ENCODE measurements around the gene FBP2.

FBP2 gene

DNA sequence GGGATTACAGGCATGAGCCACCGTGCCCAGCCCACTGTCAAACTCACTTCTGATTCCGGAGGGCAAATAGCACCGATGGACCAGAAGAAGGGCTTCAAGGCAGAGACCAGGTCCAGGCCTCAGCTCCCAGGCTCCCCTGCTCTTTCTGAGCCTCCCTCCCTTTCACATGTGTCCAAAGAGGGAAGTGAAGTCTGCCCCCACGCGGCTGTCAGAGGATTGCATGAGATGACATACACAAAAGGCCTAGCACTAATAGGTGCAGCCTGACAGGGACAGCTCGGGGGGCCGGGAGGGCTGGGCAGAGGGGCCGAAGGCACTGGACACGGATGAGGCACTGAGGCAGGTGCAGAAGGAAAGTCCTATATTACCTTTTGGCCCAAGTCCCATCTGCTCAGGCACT is 29.6 kb upstream of the FBP2 start:
- H3K4me3 ChIP-seq (ENCODE audit: low read depth, low read length) = no peak overlapping the region
- DNase-seq (ENCODE audit: low read depth) = peak; percentile 46
- TF ChIP-seq, protein P1, sequence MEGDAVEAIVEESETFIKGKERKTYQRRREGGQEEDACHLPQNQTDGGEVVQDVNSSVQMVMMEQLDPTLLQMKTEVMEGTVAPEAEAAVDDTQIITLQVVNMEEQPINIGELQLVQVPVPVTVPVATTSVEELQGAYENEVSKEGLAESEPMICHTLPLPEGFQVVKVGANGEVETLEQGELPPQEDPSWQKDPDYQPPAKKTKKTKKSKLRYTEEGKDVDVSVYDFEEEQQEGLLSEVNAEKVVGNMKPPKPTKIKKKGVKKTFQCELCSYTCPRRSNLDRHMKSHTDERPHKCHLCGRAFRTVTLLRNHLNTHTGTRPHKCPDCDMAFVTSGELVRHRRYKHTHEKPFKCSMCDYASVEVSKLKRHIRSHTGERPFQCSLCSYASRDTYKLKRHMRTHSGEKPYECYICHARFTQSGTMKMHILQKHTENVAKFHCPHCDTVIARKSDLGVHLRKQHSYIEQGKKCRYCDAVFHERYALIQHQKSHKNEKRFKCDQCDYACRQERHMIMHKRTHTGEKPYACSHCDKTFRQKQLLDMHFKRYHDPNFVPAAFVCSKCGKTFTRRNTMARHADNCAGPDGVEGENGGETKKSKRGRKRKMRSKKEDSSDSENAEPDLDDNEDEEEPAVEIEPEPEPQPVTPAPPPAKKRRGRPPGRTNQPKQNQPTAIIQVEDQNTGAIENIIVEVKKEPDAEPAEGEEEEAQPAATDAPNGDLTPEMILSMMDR (conservative IDR thresholded peaks at IDR 0.05; ENCODE audit: low read depth, low read length) = peak; percentile 61

DNA sequence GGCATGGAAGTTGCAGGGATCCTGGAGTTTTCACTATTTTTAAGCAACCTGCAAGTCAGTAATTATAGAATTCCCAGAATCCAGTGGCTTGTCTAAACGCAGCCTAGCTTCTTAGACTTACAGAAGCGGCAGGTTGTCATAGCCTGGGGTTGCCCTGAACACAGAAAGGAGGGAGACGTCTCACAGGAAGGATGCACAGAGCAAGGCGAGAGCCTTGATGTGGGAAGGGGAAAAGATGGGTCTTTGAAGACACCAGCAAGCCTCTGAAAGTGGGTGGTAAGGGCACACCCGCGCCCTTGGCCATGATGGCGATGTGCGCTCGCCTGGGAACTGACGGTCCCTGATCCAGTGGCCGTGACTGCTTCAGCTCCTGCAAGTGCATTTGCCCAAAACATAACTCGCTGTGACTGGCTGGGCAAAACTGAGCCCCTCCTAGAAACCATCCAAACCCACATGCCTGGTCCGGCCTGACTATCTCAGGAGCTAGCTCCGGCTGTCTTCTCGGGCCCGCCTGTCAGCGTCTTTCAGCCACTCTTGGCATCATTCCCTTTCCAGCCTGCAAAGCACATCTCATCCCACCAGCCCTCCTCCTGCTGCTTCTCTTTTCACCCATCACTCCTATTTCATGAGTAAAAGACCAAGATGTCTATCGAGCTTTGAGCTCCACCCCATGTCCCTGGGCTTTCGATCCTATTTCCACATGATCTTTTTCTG is 28.6 kb upstream of the FBP2 start:
- H3K4me3 ChIP-seq (ENCODE audit: low read depth, low read length) = no peak overlapping the region
- DNase-seq (ENCODE audit: low read depth) = no peak
- TF ChIP-seq, protein P1 (conservative IDR thresholded peaks at IDR 0.05; ENCODE audit: low read depth, low read length) = no peak

DNA sequence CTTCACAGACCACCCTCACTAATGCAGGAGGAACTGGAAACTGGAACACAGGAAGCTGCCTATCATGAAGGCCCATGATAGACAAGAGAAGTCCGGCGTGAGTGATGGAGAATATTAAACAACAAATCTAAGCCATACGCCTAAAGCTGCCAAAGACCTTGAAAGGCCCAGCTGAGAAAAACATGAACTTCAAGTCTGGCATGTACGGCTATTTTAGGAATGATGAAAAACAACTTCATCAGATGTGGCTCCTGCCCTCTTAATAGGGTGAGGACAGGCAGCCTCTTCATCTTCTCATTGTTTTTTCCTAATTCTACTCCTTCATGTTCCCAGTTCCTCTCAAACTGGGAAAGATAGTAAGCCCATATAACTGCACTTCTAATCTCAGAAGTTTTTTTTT is 25.4 kb upstream of the FBP2 start:
- TF ChIP-seq, protein P1 (conservative IDR thresholded peaks at IDR 0.05; ENCODE audit: low read depth, low read length) = no peak
- H3K4me3 ChIP-seq (ENCODE audit: low read depth, low read length) = no peak overlapping the region
- DNase-seq (ENCODE audit: low read depth) = no peak

DNA sequence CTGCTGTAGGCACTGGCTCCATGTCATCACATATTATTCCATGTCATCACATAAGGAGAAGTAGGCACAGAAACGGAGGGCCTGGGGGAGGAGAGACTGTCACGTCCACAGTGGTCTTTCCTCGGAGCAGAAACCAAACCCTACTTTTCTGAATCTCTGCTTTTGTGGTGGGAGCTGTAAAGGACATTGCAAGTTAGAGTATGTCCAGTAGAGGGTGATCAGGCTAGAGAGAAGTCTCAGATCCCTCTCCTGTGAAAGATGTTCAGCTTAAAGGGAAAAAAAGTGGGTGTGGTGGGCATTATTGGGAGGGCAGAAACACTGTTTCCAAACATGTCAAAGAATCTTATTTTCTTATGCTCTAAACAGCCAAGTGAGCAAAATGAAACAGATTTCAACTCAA is 19.4 kb upstream of the FBP2 start:
- TF ChIP-seq, protein P1 (conservative IDR thresholded peaks at IDR 0.05; ENCODE audit: low read depth, low read length) = peak; percentile 42
- DNase-seq (ENCODE audit: low read depth) = peak; percentile 19

DNA sequence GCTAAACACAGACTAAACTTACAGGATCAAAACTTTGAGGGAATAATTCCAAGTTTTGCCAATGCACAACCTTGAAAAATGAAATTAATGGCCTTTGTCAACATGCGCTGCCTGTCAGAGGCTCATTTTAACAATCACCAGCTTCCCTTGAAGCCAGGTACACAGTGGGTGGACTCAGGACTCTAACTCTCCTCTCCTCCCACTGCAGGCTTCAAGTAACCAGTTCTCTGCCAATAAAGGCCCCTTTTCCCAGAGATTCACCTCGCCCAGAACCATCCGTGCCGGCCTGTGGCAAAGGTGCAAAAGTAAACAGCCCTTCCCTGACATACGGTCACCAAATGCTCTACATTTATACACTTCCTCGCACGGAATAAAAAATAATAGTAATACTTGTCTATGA is 18.4 kb upstream of the FBP2 start:
- no peak for DNase-seq (ENCODE audit: low read depth)
- no peak overlapping the region for H3K4me3 ChIP-seq (ENCODE audit: low read depth, low read length)
- TF ChIP-seq, protein P1 (conservative IDR thresholded peaks at IDR 0.05; ENCODE audit: low read depth, low read length) = no peak

More for the DNA sequence above, 19.4 kb upstream of the FBP2 start:
- no peak overlapping the region for H3K4me3 ChIP-seq (ENCODE audit: low read depth, low read length)

DNA sequence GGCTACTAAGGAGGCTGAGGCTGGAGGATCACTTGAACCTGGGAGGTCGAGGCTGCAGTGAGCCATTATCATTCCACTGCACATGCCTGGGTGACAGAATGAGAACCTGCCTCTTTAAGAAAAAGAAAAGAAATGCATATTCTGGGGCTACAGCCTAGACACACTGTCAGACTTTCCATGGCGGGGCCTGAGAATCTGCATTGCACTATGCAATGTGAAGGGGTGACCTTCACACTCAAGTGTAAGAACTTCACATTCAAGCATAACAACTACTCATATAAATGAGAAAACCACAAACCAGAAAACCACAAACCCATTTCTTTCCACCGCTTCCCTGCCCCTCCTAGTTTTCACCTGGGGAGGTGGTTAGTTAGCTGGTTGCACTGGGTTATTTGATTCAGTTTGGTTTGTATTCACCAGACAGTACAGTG is 18.0 kb upstream of the FBP2 start:
- no peak for DNase-seq (ENCODE audit: low read depth)
- no peak overlapping the region for H3K4me3 ChIP-seq (ENCODE audit: low read depth, low read length)
- TF ChIP-seq, protein P1 (conservative IDR thresholded peaks at IDR 0.05; ENCODE audit: low read depth, low read length) = no peak

DNA sequence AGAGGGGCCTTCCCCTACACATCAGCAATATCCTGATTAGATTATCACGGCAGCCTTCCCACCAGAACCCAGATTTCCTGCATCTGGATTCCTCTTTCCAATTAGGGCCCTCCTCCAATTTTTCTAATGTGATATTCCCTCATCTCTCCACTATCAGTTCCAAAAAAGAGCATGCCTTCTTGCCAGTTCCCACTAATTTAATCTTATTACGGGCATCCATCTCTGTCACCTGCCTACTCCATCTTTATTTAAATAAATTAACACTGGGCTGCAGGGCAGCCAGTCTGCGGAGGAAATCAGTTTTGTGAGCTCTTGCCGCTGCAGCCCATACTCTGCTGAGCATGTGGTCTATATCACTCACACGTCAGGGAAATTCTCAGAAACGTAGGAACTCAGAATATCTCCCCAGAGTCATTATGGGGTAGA is 16.6 kb upstream of the FBP2 start:
- TF ChIP-seq, protein P1 (conservative IDR thresholded peaks at IDR 0.05; ENCODE audit: low read depth, low read length) = no peak
- H3K4me3 ChIP-seq (ENCODE audit: low read depth, low read length) = no peak overlapping the region
- DNase-seq (ENCODE audit: low read depth) = no peak

Measured in choroid plexus epithelial cell (primary cell).